Measurements from ENCODE around the gene SAMM50. TPM values are rescaled to one million over a fixed set of nuclear protein-coding genes. Genes with fewer than 3 reads are reported as not detected.

SAMM50 gene
- total and polyA plus RNA-seq, 2 experiments from 2014 or later: 58.6 to 60.3 TPM

DNA sequence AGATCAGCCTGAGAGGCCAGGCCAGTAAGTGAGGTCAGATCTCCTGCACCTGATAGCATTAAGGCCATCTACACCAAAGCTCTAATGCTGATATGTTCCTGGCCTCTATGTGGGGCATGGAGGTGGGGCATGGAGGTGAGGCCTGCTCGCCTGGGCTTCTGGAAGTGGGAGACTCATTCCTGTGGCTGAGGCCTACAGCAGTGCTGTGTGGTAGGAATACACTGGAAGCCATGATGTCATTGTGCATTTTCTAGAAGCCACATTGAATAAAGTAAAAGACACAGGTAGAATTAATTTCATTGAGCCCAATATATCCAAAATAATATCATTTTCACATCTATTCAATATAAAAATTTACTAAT lies 28.9 kb upstream of the SAMM50 start (continued):
- TF ChIP-seq, protein P1, sequence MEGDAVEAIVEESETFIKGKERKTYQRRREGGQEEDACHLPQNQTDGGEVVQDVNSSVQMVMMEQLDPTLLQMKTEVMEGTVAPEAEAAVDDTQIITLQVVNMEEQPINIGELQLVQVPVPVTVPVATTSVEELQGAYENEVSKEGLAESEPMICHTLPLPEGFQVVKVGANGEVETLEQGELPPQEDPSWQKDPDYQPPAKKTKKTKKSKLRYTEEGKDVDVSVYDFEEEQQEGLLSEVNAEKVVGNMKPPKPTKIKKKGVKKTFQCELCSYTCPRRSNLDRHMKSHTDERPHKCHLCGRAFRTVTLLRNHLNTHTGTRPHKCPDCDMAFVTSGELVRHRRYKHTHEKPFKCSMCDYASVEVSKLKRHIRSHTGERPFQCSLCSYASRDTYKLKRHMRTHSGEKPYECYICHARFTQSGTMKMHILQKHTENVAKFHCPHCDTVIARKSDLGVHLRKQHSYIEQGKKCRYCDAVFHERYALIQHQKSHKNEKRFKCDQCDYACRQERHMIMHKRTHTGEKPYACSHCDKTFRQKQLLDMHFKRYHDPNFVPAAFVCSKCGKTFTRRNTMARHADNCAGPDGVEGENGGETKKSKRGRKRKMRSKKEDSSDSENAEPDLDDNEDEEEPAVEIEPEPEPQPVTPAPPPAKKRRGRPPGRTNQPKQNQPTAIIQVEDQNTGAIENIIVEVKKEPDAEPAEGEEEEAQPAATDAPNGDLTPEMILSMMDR (conservative IDR thresholded peaks at IDR 0.05; ENCODE audit: low read depth in 2 of 2): no peak
- TF ChIP-seq, protein P2, sequence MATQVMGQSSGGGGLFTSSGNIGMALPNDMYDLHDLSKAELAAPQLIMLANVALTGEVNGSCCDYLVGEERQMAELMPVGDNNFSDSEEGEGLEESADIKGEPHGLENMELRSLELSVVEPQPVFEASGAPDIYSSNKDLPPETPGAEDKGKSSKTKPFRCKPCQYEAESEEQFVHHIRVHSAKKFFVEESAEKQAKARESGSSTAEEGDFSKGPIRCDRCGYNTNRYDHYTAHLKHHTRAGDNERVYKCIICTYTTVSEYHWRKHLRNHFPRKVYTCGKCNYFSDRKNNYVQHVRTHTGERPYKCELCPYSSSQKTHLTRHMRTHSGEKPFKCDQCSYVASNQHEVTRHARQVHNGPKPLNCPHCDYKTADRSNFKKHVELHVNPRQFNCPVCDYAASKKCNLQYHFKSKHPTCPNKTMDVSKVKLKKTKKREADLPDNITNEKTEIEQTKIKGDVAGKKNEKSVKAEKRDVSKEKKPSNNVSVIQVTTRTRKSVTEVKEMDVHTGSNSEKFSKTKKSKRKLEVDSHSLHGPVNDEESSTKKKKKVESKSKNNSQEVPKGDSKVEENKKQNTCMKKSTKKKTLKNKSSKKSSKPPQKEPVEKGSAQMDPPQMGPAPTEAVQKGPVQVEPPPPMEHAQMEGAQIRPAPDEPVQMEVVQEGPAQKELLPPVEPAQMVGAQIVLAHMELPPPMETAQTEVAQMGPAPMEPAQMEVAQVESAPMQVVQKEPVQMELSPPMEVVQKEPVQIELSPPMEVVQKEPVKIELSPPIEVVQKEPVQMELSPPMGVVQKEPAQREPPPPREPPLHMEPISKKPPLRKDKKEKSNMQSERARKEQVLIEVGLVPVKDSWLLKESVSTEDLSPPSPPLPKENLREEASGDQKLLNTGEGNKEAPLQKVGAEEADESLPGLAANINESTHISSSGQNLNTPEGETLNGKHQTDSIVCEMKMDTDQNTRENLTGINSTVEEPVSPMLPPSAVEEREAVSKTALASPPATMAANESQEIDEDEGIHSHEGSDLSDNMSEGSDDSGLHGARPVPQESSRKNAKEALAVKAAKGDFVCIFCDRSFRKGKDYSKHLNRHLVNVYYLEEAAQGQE (IDR thresholded peaks at IDR 0.05; ENCODE audit: unreplicated experiment): no peak
- TF ChIP-seq, protein P3, sequence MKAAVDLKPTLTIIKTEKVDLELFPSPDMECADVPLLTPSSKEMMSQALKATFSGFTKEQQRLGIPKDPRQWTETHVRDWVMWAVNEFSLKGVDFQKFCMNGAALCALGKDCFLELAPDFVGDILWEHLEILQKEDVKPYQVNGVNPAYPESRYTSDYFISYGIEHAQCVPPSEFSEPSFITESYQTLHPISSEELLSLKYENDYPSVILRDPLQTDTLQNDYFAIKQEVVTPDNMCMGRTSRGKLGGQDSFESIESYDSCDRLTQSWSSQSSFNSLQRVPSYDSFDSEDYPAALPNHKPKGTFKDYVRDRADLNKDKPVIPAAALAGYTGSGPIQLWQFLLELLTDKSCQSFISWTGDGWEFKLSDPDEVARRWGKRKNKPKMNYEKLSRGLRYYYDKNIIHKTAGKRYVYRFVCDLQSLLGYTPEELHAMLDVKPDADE (IDR thresholded peaks at IDR 0.05): no peak
- TF ChIP-seq NANOG (IDR thresholded peaks at IDR 0.05; ENCODE audit: borderline replicate concordance): no peak
- no peak for TF ChIP-seq EZH2phosphoT487 (IDR thresholded peaks at IDR 0.05; ENCODE audit: unreplicated experiment)
- no peak for TF ChIP-seq POLR2AphosphoS5 (IDR thresholded peaks at IDR 0.05; ENCODE audit: low read depth)
- no peak for TF ChIP-seq EZH2 (IDR thresholded peaks at IDR 0.05; ENCODE audit: low read depth, unreplicated experiment)
- TF ChIP-seq ZNF114 (CRISPR knock-in tag; IDR thresholded peaks at IDR 0.05): no peak
- TF ChIP-seq STAT1 (IDR thresholded peaks at IDR 0.05; ENCODE audit: unreplicated experiment): no peak
- no peak for TF ChIP-seq JUNB (IDR thresholded peaks at IDR 0.05; ENCODE audit: unreplicated experiment)
- no peak for TF ChIP-seq CREB1 (CRISPR knock-in tag; IDR thresholded peaks at IDR 0.05; ENCODE audit: low read depth)

DNA sequence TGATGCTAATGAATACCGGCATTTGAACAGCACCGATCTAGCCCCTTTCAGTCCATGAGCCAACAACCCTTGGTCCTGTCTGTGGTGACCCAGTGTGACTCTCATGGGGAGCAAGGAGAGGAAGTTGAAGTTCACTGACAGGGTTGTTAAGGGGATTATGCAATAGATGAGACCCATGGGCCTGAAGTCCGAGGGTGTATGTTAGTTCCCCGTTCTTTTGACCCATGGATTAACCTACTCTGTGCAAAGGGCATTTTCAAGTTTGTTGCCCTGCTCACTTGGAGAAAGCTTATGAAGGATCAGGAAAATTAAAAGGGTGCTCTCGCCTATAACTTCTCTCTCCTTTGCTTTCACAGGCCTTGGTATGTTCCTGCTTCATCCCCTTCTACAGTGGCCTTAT lies 26.8 kb upstream of the SAMM50 start:
- H3K4me3 Mint-ChIP-seq: no peak overlapping the region
- DNase-seq (ENCODE audit: low spot score): no peak
- H3K27me3 Mint-ChIP-seq (ENCODE audit: insufficient read depth, low read depth, poor library complexity): peaks cover 8% of the 10 kb centered on the region
- H3K9me2 ChIP-seq (ENCODE audit: insufficient read depth): no peaks in the 10 kb centered on the region
- ATAC-seq: no peak
- no peak overlapping the region for H2AFZ ChIP-seq
- H3K4me1 ChIP-seq (ENCODE audit: insufficient read depth): peaks cover 14% of the 10 kb centered on the region
- H3K9me3 Mint-ChIP-seq: no peaks in the 10 kb centered on the region
- no peaks in the 10 kb centered on the region for H3K27me3 ChIP-seq (ENCODE audit: insufficient read depth)
- no peak overlapping the region for H3K4me2 ChIP-seq
- peaks cover 28% of the 10 kb centered on the region for H3K79me2 ChIP-seq (replicated peaks; ENCODE audit: insufficient read depth)
- H3K36me3 Mint-ChIP-seq (ENCODE audit: low read depth): peaks cover 56% of the 10 kb centered on the region
- no peak overlapping the region for H3K27ac Mint-ChIP-seq
- H3K4me3 ChIP-seq: no peak overlapping the region
- H3K27ac ChIP-seq (ENCODE audit: low read depth): 0 out of 2 replicates have a peak overlapping the region, but pooled peaks have one; percentile 14
- no peaks in the 10 kb centered on the region for H3F3A ChIP-seq (replicated peaks; ENCODE audit: low read depth)
- H4K20me1 ChIP-seq (replicated peaks; ENCODE audit: insufficient read depth): peaks cover 11% of the 10 kb centered on the region
- peaks cover 27% of the 10 kb centered on the region for H3K36me3 ChIP-seq (ENCODE audit: insufficient read depth)
- H3K4me1 Mint-ChIP-seq: peaks cover 12% of the 10 kb centered on the region
- no peak for TF ChIP-seq ZNF114 (CRISPR knock-in tag; IDR thresholded peaks at IDR 0.05)
- TF ChIP-seq ZNF462 (CRISPR knock-in tag; IDR thresholded peaks at IDR 0.05): no peak
- no peak for TF ChIP-seq EZH2 (IDR thresholded peaks at IDR 0.05; ENCODE audit: low read depth, unreplicated experiment)
- TF ChIP-seq NANOG (IDR thresholded peaks at IDR 0.05; ENCODE audit: borderline replicate concordance): no peak
- no peak for TF ChIP-seq STAT1 (IDR thresholded peaks at IDR 0.05; ENCODE audit: unreplicated experiment)
- no peak for TF ChIP-seq ZNF331 (CRISPR knock-in tag; IDR thresholded peaks at IDR 0.05; ENCODE audit: low read depth)
- TF ChIP-seq CREB1 (CRISPR knock-in tag; IDR thresholded peaks at IDR 0.05; ENCODE audit: low read depth): no peak
